Tibial nerve (tissue), 3 donors: ENCODE results near the gene ICAM5.

Experiments used
- POLR2A ChIP-seq, 2 donors: fragments of 450-650 bp; IDR thresholded peaks; one replicate each; pipeline ENCODE4 v1.6.1; 2017; ENCODE audit warnings: antibody characterized with exemption in 2 of 2, mild to moderate bottlenecking in 2 of 2, moderate library complexity in 2 of 2
- TF ChIP-seq, protein P1 (sequence below), 5 experiments: fragments of 200-600 bp in 3 of 5; fragments of 450-650 bp in 2 of 5; sonication (generic) in 3 of 5; IDR thresholded peaks; one replicate each; pipeline ENCODE4 v1.5.1; 2016 to 2019; ENCODE audit warnings: antibody characterized with exemption in 5 of 5, mild to moderate bottlenecking in 3 of 5, moderate library complexity in 2 of 5

GRCh38 chr19:10283301-10284064 lies 6.3 kb upstream of the ICAM5 start:
- no peak for TF ChIP-seq POLR2A (IDR thresholded peaks at IDR 0.05)
- TF ChIP-seq, protein P1, sequence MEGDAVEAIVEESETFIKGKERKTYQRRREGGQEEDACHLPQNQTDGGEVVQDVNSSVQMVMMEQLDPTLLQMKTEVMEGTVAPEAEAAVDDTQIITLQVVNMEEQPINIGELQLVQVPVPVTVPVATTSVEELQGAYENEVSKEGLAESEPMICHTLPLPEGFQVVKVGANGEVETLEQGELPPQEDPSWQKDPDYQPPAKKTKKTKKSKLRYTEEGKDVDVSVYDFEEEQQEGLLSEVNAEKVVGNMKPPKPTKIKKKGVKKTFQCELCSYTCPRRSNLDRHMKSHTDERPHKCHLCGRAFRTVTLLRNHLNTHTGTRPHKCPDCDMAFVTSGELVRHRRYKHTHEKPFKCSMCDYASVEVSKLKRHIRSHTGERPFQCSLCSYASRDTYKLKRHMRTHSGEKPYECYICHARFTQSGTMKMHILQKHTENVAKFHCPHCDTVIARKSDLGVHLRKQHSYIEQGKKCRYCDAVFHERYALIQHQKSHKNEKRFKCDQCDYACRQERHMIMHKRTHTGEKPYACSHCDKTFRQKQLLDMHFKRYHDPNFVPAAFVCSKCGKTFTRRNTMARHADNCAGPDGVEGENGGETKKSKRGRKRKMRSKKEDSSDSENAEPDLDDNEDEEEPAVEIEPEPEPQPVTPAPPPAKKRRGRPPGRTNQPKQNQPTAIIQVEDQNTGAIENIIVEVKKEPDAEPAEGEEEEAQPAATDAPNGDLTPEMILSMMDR (IDR thresholded peaks at IDR 0.05), result no peak
